Lower leg skin (tissue), 4 donors: Measurements from ENCODE around the gene UGT1A6. TPM values are rescaled to one million over a fixed set of nuclear protein-coding genes. Genes with fewer than 3 reads are reported as not detected.

ENCODE experiments used
- DNase-seq, 2 donors: peaks; one replicate each; pipeline ENCODE4 v3.0.0-alpha.2; 2019; ENCODE audit warnings: low spot score in 2 of 2
- H3K4me3 ChIP-seq: fragments of 200-600 bp; sonication (generic); 2 replicates; pipeline ENCODE4 v1.5.1; 2017; ENCODE audit warnings: mild to moderate bottlenecking, low read depth; ENCODE audit not compliant: poor library complexity, severe bottlenecking
- POLR2A ChIP-seq, 2 donors: fragments of 450-650 bp; IDR thresholded peaks; one replicate each; pipeline ENCODE4 v1.6.1; 2016 to 2017; ENCODE audit warnings: antibody characterized with exemption in 2 of 2, mild to moderate bottlenecking in 1 of 2, moderate library complexity in 1 of 2
- WGBS, 2 donors: methylation state at CpG; one replicate each; pipeline ENCODE4 v1.1.5; 2018; 5-methylcytosine and 5-hydroxymethylcytosine counted together
- intact Hi-C: fragments of 100-400 bp; cut with DNase I; formaldehyde crosslinking; loops from one replicate; pipeline ENCODE4 v1.15.0; 2023; ENCODE audit warnings: low total_unique reads
- total RNA-seq, 4 donors: library from RNA; depleted of rRNA; stranded (reverse); fragments of >200 nt; gene quantifications; one replicate each; pipeline ENCODE4 v1.1.0, GENCODE V29; 2016
- TF ChIP-seq, protein P1 (sequence below), 3 donors: fragments of 450-650 bp; IDR thresholded peaks; one replicate each; pipeline ENCODE4 v1.5.1; 2016; ENCODE audit warnings: antibody characterized with exemption in 3 of 3, mild to moderate bottlenecking in 3 of 3, moderate library complexity in 2 of 3

The UGT1A6 gene
- total RNA-seq, 4 donors from 2014 or later = 11.5 to 35.6 (median 14.4) TPM

DNA sequence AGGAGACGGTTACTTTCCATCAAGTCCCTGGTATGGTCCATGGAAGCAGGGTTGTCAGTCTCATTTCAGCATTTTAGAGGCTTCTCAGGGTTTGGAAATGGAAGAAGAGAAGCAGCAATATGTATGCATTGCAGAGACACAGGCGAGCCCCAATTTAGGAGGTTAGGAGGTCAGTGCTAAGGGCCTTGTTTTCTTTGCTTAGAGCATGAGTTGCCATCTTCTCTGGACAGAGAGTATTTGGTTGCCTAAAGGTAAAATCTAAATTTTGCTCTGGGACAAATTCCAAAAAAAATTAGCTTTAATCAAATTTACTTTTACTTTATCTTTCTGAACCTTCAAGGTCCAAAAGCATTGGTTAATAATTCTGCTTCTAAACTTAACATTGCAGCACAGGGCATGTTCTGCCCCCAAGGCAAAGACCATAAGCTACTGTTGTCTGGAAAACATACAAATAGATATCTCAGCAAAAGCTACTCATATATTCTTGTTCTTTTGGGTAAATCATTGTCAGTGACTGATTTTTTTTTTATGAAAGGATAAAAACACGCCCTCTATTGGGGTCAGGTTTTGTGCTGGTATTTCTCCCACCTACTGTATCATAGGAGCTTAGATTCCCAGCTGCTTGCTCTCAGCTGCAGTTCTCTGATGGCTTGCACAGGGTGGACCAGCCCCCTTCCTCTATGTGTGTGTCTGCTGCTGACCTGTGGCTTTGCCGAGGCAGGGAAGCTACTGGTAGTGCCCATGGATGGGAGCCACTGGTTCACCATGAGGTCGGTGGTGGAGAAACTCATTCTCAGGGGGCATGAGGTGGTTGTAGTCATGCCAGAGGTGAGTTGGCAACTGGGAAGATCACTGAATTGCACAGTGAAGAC lies 21.2 kb upstream of the UGT1A6 start, which contains the start of gene UGT1A9:
UGT1A9 (plus strand) TSS at position 609 of the 872 bp plus-strand sequence; CDS start at position 646, 37 bp downstream.
- H3K4me3 ChIP-seq = no peak within 1 kb of the TSS
- WGBS, 2 donors = 77 to 81% methylated on average over 5 of the region's 5 CpGs
- no peak for DNase-seq
- intact Hi-C loops = no loop called here
- TF ChIP-seq, protein P1, sequence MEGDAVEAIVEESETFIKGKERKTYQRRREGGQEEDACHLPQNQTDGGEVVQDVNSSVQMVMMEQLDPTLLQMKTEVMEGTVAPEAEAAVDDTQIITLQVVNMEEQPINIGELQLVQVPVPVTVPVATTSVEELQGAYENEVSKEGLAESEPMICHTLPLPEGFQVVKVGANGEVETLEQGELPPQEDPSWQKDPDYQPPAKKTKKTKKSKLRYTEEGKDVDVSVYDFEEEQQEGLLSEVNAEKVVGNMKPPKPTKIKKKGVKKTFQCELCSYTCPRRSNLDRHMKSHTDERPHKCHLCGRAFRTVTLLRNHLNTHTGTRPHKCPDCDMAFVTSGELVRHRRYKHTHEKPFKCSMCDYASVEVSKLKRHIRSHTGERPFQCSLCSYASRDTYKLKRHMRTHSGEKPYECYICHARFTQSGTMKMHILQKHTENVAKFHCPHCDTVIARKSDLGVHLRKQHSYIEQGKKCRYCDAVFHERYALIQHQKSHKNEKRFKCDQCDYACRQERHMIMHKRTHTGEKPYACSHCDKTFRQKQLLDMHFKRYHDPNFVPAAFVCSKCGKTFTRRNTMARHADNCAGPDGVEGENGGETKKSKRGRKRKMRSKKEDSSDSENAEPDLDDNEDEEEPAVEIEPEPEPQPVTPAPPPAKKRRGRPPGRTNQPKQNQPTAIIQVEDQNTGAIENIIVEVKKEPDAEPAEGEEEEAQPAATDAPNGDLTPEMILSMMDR (IDR thresholded peaks at IDR 0.05) = no peak
- no peak for TF ChIP-seq POLR2A (IDR thresholded peaks at IDR 0.05)

DNA sequence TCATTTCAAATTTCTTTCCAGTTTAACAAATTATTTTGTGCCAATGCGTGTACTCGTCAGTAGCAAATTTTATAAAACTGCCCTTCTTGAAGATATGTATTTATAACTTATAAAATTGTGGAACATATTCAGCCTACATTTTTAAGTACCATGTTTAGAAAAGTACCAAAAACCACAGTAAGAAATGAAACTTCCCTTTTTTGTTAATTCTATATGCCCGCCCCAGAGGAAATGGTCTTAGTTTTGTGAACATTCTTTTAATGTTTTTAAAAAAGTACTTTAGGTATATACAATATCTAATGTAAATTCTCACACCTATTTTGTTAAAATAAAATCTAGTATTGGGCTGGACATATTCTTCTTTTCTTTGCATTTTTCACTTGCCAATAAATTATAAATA lies 19.8 kb upstream of the UGT1A6 start:
- no peak for TF ChIP-seq POLR2A (IDR thresholded peaks at IDR 0.05)

DNA sequence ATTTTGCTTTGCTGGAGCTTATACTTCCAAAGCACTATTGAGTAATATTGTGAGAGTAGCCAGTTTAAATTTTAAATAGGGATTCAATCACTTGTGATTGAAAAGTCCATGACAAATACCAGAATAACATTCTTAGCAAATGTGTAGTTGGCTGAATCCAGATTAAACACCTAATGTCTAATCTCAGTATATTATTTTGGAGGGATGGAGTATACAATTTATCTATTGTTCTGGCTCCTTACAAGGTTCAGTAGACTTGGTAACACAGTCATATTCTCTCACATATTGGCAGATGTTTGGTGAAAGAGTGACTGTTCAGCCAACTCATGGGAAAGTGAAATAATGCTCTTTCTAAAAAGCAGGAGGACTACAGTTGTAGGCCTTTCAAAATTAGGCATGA lies 18.8 kb upstream of the UGT1A6 start:
- intact Hi-C loops = no loop called here
- TF ChIP-seq, protein P1 (IDR thresholded peaks at IDR 0.05) = no peak
- no peak for TF ChIP-seq POLR2A (IDR thresholded peaks at IDR 0.05)
- no peak overlapping the region for H3K4me3 ChIP-seq
- no peak for DNase-seq

More for the DNA sequence above, 19.8 kb upstream of the UGT1A6 start:
- 70 to 90% methylated on average over 3 of the region's 3 CpGs for WGBS, 2 donors
- no peak overlapping the region for H3K4me3 ChIP-seq
- intact Hi-C loops = no loop called here
- DNase-seq = no peak

DNA sequence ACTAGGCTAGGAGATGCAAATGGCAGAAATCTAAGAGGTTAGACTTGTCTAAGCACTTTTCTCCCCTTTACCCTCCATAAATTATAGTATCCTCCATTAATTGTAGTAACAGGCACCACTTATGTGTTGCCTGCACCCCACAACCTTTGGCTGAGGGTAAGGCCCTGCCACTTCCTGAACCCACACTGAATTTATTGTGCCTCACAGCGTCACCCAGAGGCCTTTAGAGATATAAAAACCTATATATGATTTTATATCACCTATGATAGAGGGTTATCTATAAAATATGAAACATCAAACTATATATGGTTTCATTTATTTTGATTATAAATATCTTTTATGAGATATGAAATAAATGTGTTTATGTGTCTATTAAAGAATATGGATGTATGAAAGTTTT lies 18.4 kb upstream of the UGT1A6 start:
- WGBS, 2 donors = 49 to 72% methylated on average over 1 of the region's 1 CpG
- TF ChIP-seq, protein P1 (IDR thresholded peaks at IDR 0.05) = no peak
- TF ChIP-seq POLR2A (IDR thresholded peaks at IDR 0.05) = no peak
- no peak for DNase-seq
- H3K4me3 ChIP-seq = no peak overlapping the region
- intact Hi-C loops = no loop called here

DNA sequence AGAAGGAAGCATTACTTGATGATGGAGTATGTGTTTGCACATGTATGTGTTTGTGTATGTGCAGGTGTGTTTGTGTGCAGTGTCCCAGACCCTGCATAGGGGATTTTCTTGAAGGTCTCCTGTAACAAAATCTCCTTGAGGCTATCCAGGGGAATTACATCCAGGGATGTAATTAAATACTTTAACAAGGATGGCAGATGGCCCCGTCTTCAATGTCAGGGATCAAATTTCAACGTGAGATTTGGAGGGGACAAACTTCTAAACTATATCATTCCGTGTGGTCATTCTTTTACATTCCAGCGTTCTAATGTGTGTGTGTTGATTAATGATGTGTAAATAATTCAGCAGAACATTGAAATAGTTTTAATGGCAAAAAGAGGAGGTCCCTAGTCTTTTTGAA lies 17.7 kb upstream of the UGT1A6 start:
- H3K4me3 ChIP-seq = no peak overlapping the region
- intact Hi-C loops = no loop called here
- 38 to 58% methylated on average over 4 of the region's 4 CpGs for WGBS, 2 donors
- DNase-seq = no peak
- TF ChIP-seq, protein P1 (IDR thresholded peaks at IDR 0.05) = no peak
- TF ChIP-seq POLR2A (IDR thresholded peaks at IDR 0.05) = no peak

DNA sequence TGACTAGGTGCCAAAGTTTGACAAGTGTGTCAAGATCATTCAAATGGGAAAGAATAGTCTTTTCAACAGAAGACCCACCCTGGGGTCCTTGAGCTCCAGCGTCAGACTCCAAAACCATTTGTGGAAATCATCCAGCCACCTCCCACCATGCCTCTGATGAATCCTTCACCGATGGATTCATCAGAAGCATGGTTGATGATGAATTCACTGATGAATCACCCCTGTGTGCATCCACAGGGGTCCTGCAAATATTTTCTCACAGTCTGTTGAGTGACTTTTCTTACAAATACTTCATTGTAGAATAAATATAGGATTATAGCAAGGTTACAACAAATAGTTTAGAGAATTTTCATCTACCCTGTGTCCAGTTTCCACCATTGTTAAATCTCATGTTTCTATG lies 16.6 kb upstream of the UGT1A6 start:
- no peak for TF ChIP-seq POLR2A (IDR thresholded peaks at IDR 0.05)
- TF ChIP-seq, protein P1 (IDR thresholded peaks at IDR 0.05) = no peak
- 80 to 88% methylated on average over 2 of the region's 2 CpGs for WGBS, 2 donors
- no peak overlapping the region for H3K4me3 ChIP-seq
- intact Hi-C loops = no loop called here
- DNase-seq = no peak
